H9 (cell line): Measurements from ENCODE around the gene GFM2. TPM values are rescaled to one million over a fixed set of nuclear protein-coding genes. Genes with fewer than 3 reads are reported as not detected.

Experiments
- DNase-seq: peaks from one replicate; pipeline ENCODE4 v3.0.0-alpha.2; 2017
- H2AFZ ChIP-seq: one replicate; pipeline ENCODE4 v1.6.1; 2013; ENCODE audit warnings: mild to moderate bottlenecking, low read length, control low read depth, moderate library complexity
- H2AK5ac ChIP-seq: 2 replicates; pipeline ENCODE4 v1.6.1; 2013; ENCODE audit warnings: low read length, control low read depth, mixed read lengths; ENCODE audit not compliant: insufficient read length
- H2BK120ac ChIP-seq: one replicate; pipeline ENCODE4 v1.6.1; 2013; ENCODE audit warnings: low read depth, mild to moderate bottlenecking, low read length, control low read depth, inconsistent platforms; ENCODE audit not compliant: poor library complexity, severe bottlenecking
- H2BK12ac ChIP-seq: 2 replicates; pipeline ENCODE4 v1.6.1; 2013; ENCODE audit warnings: low read length, control low read depth, mixed read lengths, low read depth; ENCODE audit not compliant: insufficient read length
- H2BK15ac ChIP-seq: 2 replicates; pipeline ENCODE4 v1.6.1; 2013; ENCODE audit warnings: low read depth, low read length, control low read depth
- H2BK20ac ChIP-seq: one replicate; pipeline ENCODE4 v1.6.1; 2013; ENCODE audit warnings: low read depth, mild to moderate bottlenecking, low read length, control low read depth, inconsistent platforms; ENCODE audit not compliant: poor library complexity, severe bottlenecking
- H2BK5ac ChIP-seq: 2 replicates; pipeline ENCODE4 v1.6.1; 2013; ENCODE audit warnings: low read length, control low read depth, mixed read lengths; ENCODE audit not compliant: insufficient read length
- H3K14ac ChIP-seq: 2 replicates; pipeline ENCODE4 v1.6.1; 2013; ENCODE audit warnings: low read length, control low read depth; ENCODE audit not compliant: insufficient read depth
- H3K18ac ChIP-seq: 2 replicates; pipeline ENCODE4 v1.6.1; 2013; ENCODE audit warnings: low read depth, mild to moderate bottlenecking, mixed read lengths, low read length, control low read depth; ENCODE audit not compliant: insufficient read length
- H3K23ac ChIP-seq: 2 replicates; pipeline ENCODE4 v1.6.1; 2013; ENCODE audit warnings: low read length, control low read depth, mixed read lengths, low read depth; ENCODE audit not compliant: insufficient read length
- H3K23me2 ChIP-seq: 2 replicates; pipeline ENCODE4 v1.6.1; 2013; ENCODE audit warnings: low read depth, mild to moderate bottlenecking, mixed read lengths, low read length, control low read depth; ENCODE audit not compliant: insufficient read length, poor library complexity, severe bottlenecking
- H3K27ac ChIP-seq: 2 replicates; pipeline ENCODE4 v1.5.1; 2013; ENCODE audit warnings: low read length, control low read depth, mixed read lengths, low read depth; ENCODE audit not compliant: insufficient read length
- H3K27me3 ChIP-seq: 2 replicates; pipeline ENCODE4 v1.6.1; 2013; ENCODE audit warnings: low read length, control low read depth, inconsistent platforms; ENCODE audit not compliant: insufficient read depth
- H3K4ac ChIP-seq: 2 replicates; pipeline ENCODE4 v1.6.1; 2013; ENCODE audit warnings: low read depth, mild to moderate bottlenecking, control low read depth, inconsistent platforms, low read length, moderate library complexity
- H3K4me1 ChIP-seq: 2 replicates; pipeline ENCODE4 v1.6.1; 2013; ENCODE audit warnings: low read length, control low read depth, inconsistent platforms; ENCODE audit not compliant: insufficient read depth
- H3K4me2 ChIP-seq: 2 replicates; pipeline ENCODE4 v1.6.1; 2013; ENCODE audit warnings: low read length, control low read depth, mixed read lengths; ENCODE audit not compliant: insufficient read length, insufficient read depth
- H3K56ac ChIP-seq: 2 replicates; pipeline ENCODE4 v1.6.1; 2013; ENCODE audit warnings: low read depth, mild to moderate bottlenecking, mixed read lengths, low read length, control low read depth; ENCODE audit not compliant: insufficient read length
- H3K79me1 ChIP-seq: 2 replicates; pipeline ENCODE4 v1.6.1; 2013; ENCODE audit warnings: low read depth, mild to moderate bottlenecking, moderate library complexity, low read length, control low read depth, inconsistent platforms; ENCODE audit not compliant: insufficient read depth, poor library complexity, severe bottlenecking
- H3K79me2 ChIP-seq: 2 replicates; pipeline ENCODE4 v1.6.1; 2013; ENCODE audit warnings: low read length, control low read depth, inconsistent platforms; ENCODE audit not compliant: insufficient read depth
- H3K9ac ChIP-seq: 2 replicates; pipeline ENCODE4 v1.6.1; 2013; ENCODE audit warnings: low read length, control low read depth, mixed read lengths; ENCODE audit not compliant: insufficient read length; ENCODE audit errors: extremely low read depth
- H3K9me3 ChIP-seq: one replicate; pipeline ENCODE4 v1.6.1; 2013; ENCODE audit warnings: low read depth, low read length, inconsistent platforms; ENCODE audit not compliant: control insufficient read depth
- H3T11ph ChIP-seq: one replicate; pipeline ENCODE4 v1.6.1; 2013; ENCODE audit warnings: mild to moderate bottlenecking, low read length, control low read depth, inconsistent platforms
- H4K20me1 ChIP-seq: one replicate; pipeline ENCODE4 v1.6.1; 2013; ENCODE audit not compliant: control insufficient read depth, insufficient read length, insufficient read depth
- H4K5ac ChIP-seq: 2 replicates; pipeline ENCODE4 v1.6.1; 2013; ENCODE audit warnings: low read depth, mild to moderate bottlenecking, mixed read lengths, low read length, control low read depth; ENCODE audit not compliant: insufficient read length
- H4K8ac ChIP-seq: replicated peaks from 2 replicates; pipeline ENCODE4 v1.6.1; 2013; ENCODE audit warnings: low read length, control low read depth, mixed read lengths, low read depth; ENCODE audit not compliant: insufficient read length
- H4K91ac ChIP-seq: 2 replicates; pipeline ENCODE4 v1.6.1; 2013; ENCODE audit warnings: low read depth, mild to moderate bottlenecking, moderate library complexity, mixed read lengths, low read length, control low read depth; ENCODE audit not compliant: insufficient read length
- H3K27ac Mint-ChIP-seq, 3 experiments: 2 replicates in 2 of 3; 3 replicates in 1 of 3; pipeline ENCODE4 v1.8.0; 2020 to 2021; ENCODE audit warnings: mixed read lengths in 3 of 3, mild to moderate bottlenecking in 1 of 3, moderate library complexity in 1 of 3
- H3K27me3 Mint-ChIP-seq: 2 replicates; pipeline ENCODE4 v1.8.0; 2021; ENCODE audit warnings: low read depth, mild to moderate bottlenecking, moderate library complexity, mixed read lengths
- H3K36me3 Mint-ChIP-seq, 3 experiments: 2 replicates in 2 of 3; 3 replicates in 1 of 3; pipeline ENCODE4 v1.8.0; 2020 to 2021; ENCODE audit warnings: low read depth in 3 of 3, mixed read lengths in 3 of 3; ENCODE audit not compliant: insufficient read depth in 1 of 3
- H3K4me1 Mint-ChIP-seq, 2 experiments: 2 replicates each; pipeline ENCODE4 v1.8.0; 2020; ENCODE audit warnings: mixed read lengths in 2 of 2
- H3K4me3 Mint-ChIP-seq, 2 experiments: 2 replicates in 1 of 2; 3 replicates in 1 of 2; pipeline ENCODE4 v1.8.0; 2020 to 2021; ENCODE audit warnings: mild to moderate bottlenecking in 2 of 2, mixed read lengths in 2 of 2, moderate library complexity in 1 of 2
- H3K9me3 Mint-ChIP-seq, 2 experiments: 2 replicates in 1 of 2; 3 replicates in 1 of 2; pipeline ENCODE4 v1.8.0; 2020; ENCODE audit warnings: mild to moderate bottlenecking in 2 of 2, mixed read lengths in 2 of 2, moderate library complexity in 1 of 2
- CTCF ChIP-seq: fragments of 200-600 bp; sonication (generic); conservative IDR thresholded peaks from 3 replicates; pipeline ENCODE4 v1.8.0; 2021; ENCODE audit warnings: antibody characterized with exemption, mild to moderate bottlenecking
- WGBS: extraction: QIAGEN DNeasy Blood & Tissue Kit; methylation state at CpG from one replicate; pipeline ENCODE4 v1.1.7; 2013; ENCODE audit warnings: missing lambda C conversion rate, low lambda C conversion rate, mixed read lengths; ENCODE audit not compliant: insufficient read length; ENCODE audit errors: extremely low coverage; 5-methylcytosine and 5-hydroxymethylcytosine counted together
- total RNA-seq: library from RNA; stranded (reverse); gene quantifications from 2 replicates; pipeline ENCODE4 v1.2.1, GENCODE V29; 2021

The GFM2 gene
- total RNA-seq, 1 experiment from 2014 or later: 30.0 TPM

DNA sequence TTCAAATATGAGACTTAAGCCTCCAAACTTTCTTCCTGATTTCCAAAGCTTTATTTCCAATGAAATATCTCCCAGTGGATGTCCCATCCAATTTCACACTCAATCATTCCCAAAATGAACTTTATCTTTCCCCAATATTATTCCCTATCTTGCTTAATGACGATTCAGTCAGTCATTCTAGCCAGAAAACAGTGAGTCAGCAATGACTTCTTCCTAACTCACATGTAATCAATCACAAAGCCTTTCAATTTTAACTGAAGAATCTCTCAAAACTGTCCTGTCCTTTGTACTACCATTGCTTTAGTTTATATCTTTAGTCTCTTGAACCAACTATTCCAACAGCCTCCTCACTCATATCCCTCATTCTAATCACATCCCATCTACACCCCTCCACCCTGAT, 35.0 kb upstream of the GFM2 start:
- H2BK5ac ChIP-seq: no peak overlapping the region
- TF ChIP-seq CTCF: no peak
- H3K18ac ChIP-seq: no peak overlapping the region
- no peak overlapping the region for H3K4ac ChIP-seq
- no peak overlapping the region for H3K56ac ChIP-seq
- Mint-ChIP-seq H3K9me3 (no peaks in the 10 kb centered on the region), H3K27me3 (no peaks in the 10 kb centered on the region), H3K36me3 (peaks cover 26 to 59% (median 41%) of the 10 kb centered on the region in 3 experiments; a peak in 6 of 7 replicates), H3K4me1 (0 out of 4 replicates have a peak, but pooled peaks cover 0 to 2% of the 10 kb centered on the region in 2 experiments), H3K4me3 (no peak overlapping the region), H3K27ac (peak overlapping the region in 2 of 3 experiments; percentile 0 to 12; a peak in 5 of 7 replicates)
- H3K4me1 ChIP-seq: 0 out of 2 replicates have a peak, but pooled peaks cover 3% of the 10 kb centered on the region
- no peaks in the 10 kb centered on the region for H3K9me3 ChIP-seq
- H3K27ac ChIP-seq: no peak overlapping the region
- no peak overlapping the region for H2AK5ac ChIP-seq
- H4K91ac ChIP-seq: no peak overlapping the region
- H3K14ac ChIP-seq: no peak overlapping the region
- H3K4me2 ChIP-seq: no peak overlapping the region
- H3K23me2 ChIP-seq: no peaks in the 10 kb centered on the region
- DNase-seq: no peak
- 100% methylated on average over 1 of the region's 1 CpG for WGBS
- H2AFZ ChIP-seq: no peak overlapping the region
- H2BK20ac ChIP-seq: no peak overlapping the region
- no peak overlapping the region for H3K9ac ChIP-seq
- peaks cover 3% of the 10 kb centered on the region for H3K79me1 ChIP-seq
- no peak overlapping the region for H4K5ac ChIP-seq
- no peak overlapping the region for H3K23ac ChIP-seq
- H3K27me3 ChIP-seq: no peaks in the 10 kb centered on the region
- no peaks in the 10 kb centered on the region for H4K20me1 ChIP-seq
- H2BK12ac ChIP-seq: no peak overlapping the region
- H2BK120ac ChIP-seq: no peak overlapping the region
- H2BK15ac ChIP-seq: no peak overlapping the region
- no peak overlapping the region for H3T11ph ChIP-seq
- H4K8ac ChIP-seq: no peak overlapping the region
- H3K79me2 ChIP-seq: no peaks in the 10 kb centered on the region
